Ovary (tissue), 9 donors: ENCODE measurements around the gene ERC1. TPM values are rescaled to one million over a fixed set of nuclear protein-coding genes. Genes with fewer than 3 reads are reported as not detected.

Experiments
- DNase-seq, 5 donors: peaks; one replicate each; pipeline ENCODE4 v3.0.0-alpha.2; 2019 to 2020
- H3K27ac ChIP-seq, 2 donors: fragments of 200-600 bp; one replicate each; pipeline versions ENCODE4 v1.5.1 to v1.8.0; 2019 to 2022
- H3K27me3 ChIP-seq: fragments of 200-600 bp; one replicate; pipeline ENCODE4 v1.8.0; 2022
- H3K36me3 ChIP-seq: fragments of 200-600 bp; sonication (generic); one replicate; pipeline ENCODE4 v1.5.1; 2019
- H3K4me1 ChIP-seq: one replicate; pipeline ENCODE4 v1.8.1; 2013; ENCODE audit warnings: mild to moderate bottlenecking, moderate library complexity; ENCODE audit not compliant: insufficient read depth
- H3K4me3 ChIP-seq: fragments of 200-600 bp; sonication (generic); one replicate; pipeline ENCODE4 v1.5.1; 2017
- H3K9me3 ChIP-seq, 2 donors: fragments of 200-600 bp in 1 of 2; sonication (generic) in 1 of 2; one replicate each; pipeline versions ENCODE4 v1.5.1 to v1.8.1; 2013 to 2019; ENCODE audit warnings: mild to moderate bottlenecking in 1 of 2, moderate library complexity in 1 of 2
- CTCF ChIP-seq, 3 donors: fragments of 450-650 bp in 2 of 3; fragments of 200-600 bp in 1 of 3; IDR thresholded peaks; one replicate each; pipeline versions ENCODE4 v1.5.1 to v1.8.0; 2016 to 2022; ENCODE audit warnings: antibody characterized with exemption in 3 of 3, mild to moderate bottlenecking in 1 of 3
- EP300 ChIP-seq: sonication (generic); formaldehyde crosslinking; IDR thresholded peaks from one replicate; pipeline ENCODE4 v1.6.1; 2017; ENCODE audit warnings: antibody characterized with exemption
- POLR2A ChIP-seq: fragments of 450-650 bp; IDR thresholded peaks from one replicate; pipeline ENCODE4 v1.6.1; 2017; ENCODE audit warnings: antibody characterized with exemption, mild to moderate bottlenecking, moderate library complexity
- WGBS, 3 donors: extraction: QIAGEN DNeasy Blood & Tissue Kit in 1 of 3; methylation state at CpG; one replicate each; pipeline versions ENCODE4 v1.1.5 to v1.1.7; 2013 to 2017; 5-methylcytosine and 5-hydroxymethylcytosine counted together
- intact Hi-C, 4 donors: fragments of 100-400 bp; cut with DNase I; formaldehyde crosslinking; loops; one replicate each; pipeline versions ENCODE4 v1.11.0 to v1.15.1; 2022 to 2023
- polyA plus RNA-seq, 2 donors: library from polyadenylated mRNA; stranded (reverse); fragments of 200-250 nt in 1 of 2; fragments of 350-450 nt in 1 of 2; fragmentation: Illumina TruSeq in 1 of 2; extraction: RNeasy Lipid Tissue Mini Kit (QIAGEN cat#74804) in 1 of 2; gene quantifications; one replicate each; pipeline ENCODE4 v1.2.3, GENCODE V29; 2013 to 2014
- total RNA-seq, 7 donors: library from RNA; depleted of rRNA in 2 of 7; stranded (reverse); fragments of >200 nt in 2 of 7; fragmentation: NEBNext Ultra II Directional in 3 of 7; extraction: Animal tissue kit (Norgen Biotek cat#: 25700) in 3 of 7; gene quantifications; one replicate each; pipeline versions ENCODE4 v1.1.0 to v1.2.4, GENCODE V29; 2016 to 2023
- donor health status: DM: no; HTN: no; CAD: no; lungs with moderate emphysema.
- donor health status: DM: no; HTN: no; CAD: no.
- donor health status: Bipolar disorder and iron deficiency.
- donor health status: DM: yes; HTN: yes; CAD: no.
- donor health status: DM: no; HTN: no; CAD: no.
- donor health status: DM: yes; HTN: yes; CAD: no.

Gene ERC1
- total and polyA plus RNA-seq, 9 donors = 10.4 to 65.2 (median 51.6) TPM

- intact Hi-C loops = no loop called here
- TF ChIP-seq POLR2A = no peak
- TF ChIP-seq CTCF (IDR thresholded peaks at IDR 0.05) = no peak
- no peak for TF ChIP-seq EP300
- 89 to 92% (median 91%) methylated on average over 5 of the region's 5 CpGs for WGBS, 3 donors
- Histone ChIP-seq H3K36me3 (no peaks in the 10 kb centered on the region), H3K4me1 (no peaks in the 10 kb centered on the region), H3K27ac (no peak overlapping the region), H3K27me3 (no peaks in the 10 kb centered on the region), H3K9me3 (no peaks in the 10 kb centered on the region), H3K4me3 (no peak overlapping the region)
- no peak for DNase-seq
These were observed 28.3 kb downstream of the ERC1 start for GRCh38 chr12:1019283-1019682.

- no peak for DNase-seq
- intact Hi-C loops = no loop called here
- H3K4me1 ChIP-seq = no peaks in the 10 kb centered on the region
- H3K27me3 ChIP-seq = no peaks in the 10 kb centered on the region
- H3K36me3 ChIP-seq = no peaks in the 10 kb centered on the region
- H3K27ac ChIP-seq = no peak overlapping the region
- no peak overlapping the region for H3K4me3 ChIP-seq
- WGBS, 3 donors = 94 to 98% (median 95%) methylated on average over 3 of the region's 3 CpGs
- no peak for TF ChIP-seq EP300
- TF ChIP-seq POLR2A = no peak
- no peaks in the 10 kb centered on the region for H3K9me3 ChIP-seq
These were observed 29.4 kb downstream of the ERC1 start for GRCh38 chr12:1020389-1020788.

GRCh38 chr12:1022032-1022970, 31.3 kb downstream of the ERC1 start:
- Histone ChIP-seq H3K27ac (no peak overlapping the region), H3K9me3 (no peaks in the 10 kb centered on the region), H3K4me3 (no peak overlapping the region), H3K36me3 (no peaks in the 10 kb centered on the region), H3K27me3 (no peaks in the 10 kb centered on the region), H3K4me1 (no peaks in the 10 kb centered on the region)
- intact Hi-C loops = no loop called here
- no peak for TF ChIP-seq EP300
- no peak for TF ChIP-seq CTCF (IDR thresholded peaks at IDR 0.05)
- TF ChIP-seq POLR2A = no peak
- no peak for DNase-seq
- WGBS, 3 donors = 91 to 93% (median 93%) methylated on average over 9 of the region's 9 CpGs

GRCh38 chr12:1030779-1031178, 39.8 kb downstream of the ERC1 start:
- intact Hi-C loops = no loop called here
- Histone ChIP-seq H3K27me3 (no peaks in the 10 kb centered on the region), H3K27ac (no peak overlapping the region), H3K36me3 (no peaks in the 10 kb centered on the region), H3K4me1 (no peaks in the 10 kb centered on the region), H3K4me3 (no peak overlapping the region), H3K9me3 (no peaks in the 10 kb centered on the region)
- no peak for TF ChIP-seq CTCF (IDR thresholded peaks at IDR 0.05)
- no peak for TF ChIP-seq EP300
- TF ChIP-seq POLR2A = no peak
- WGBS, 3 donors = 92 to 95% (median 93%) methylated on average over 3 of the region's 3 CpGs
- no peak for DNase-seq

- H3K4me1 ChIP-seq = no peaks in the 10 kb centered on the region
- H3K9me3 ChIP-seq = no peaks in the 10 kb centered on the region
- H3K36me3 ChIP-seq = no peaks in the 10 kb centered on the region
- H3K27ac ChIP-seq = no peak overlapping the region
- no peak for DNase-seq
- no peak overlapping the region for H3K4me3 ChIP-seq
- H3K27me3 ChIP-seq = no peaks in the 10 kb centered on the region
- WGBS, 3 donors = 90 to 94% (median 93%) methylated on average over 3 of the region's 3 CpGs
- intact Hi-C loops = no loop called here
- no peak for TF ChIP-seq EP300
These were observed 43.2 kb downstream of the ERC1 start for GRCh38 chr12:1034243-1034642.
